GM21825 (cell line): Measurements from ENCODE around the gene PTPN20.
A peak's percentile ranks its signal among the peaks of the same experiment; 100 is the strongest.
"Not testable (repeated sequence)": the region's sequence is repeated elsewhere in the genome, so short reads cannot be mapped to it uniquely, and the experiment has no call there.

Experiments used
- ATAC-seq: cut with Tn5 transposase; IDR thresholded peaks from one replicate; pipeline ENCODE4 v1.9.1; 2021; ENCODE audit warnings: mild to moderate bottlenecking, moderate library complexity; ENCODE audit not compliant: unreplicated experiment

The PTPN20 gene, protein sequence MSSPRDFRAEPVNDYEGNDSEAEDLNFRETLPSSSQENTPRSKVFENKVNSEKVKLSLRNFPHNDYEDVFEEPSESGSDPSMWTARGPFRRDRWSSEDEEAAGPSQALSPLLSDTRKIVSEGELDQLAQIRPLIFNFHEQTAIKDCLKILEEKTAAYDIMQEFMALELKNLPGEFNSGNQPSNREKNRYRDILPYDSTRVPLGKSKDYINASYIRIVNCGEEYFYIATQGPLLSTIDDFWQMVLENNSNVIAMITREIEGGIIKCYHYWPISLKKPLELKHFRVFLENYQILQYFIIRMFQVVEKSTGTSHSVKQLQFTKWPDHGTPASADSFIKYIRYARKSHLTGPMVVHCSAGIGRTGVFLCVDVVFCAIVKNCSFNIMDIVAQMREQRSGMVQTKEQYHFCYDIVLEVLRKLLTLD

GRCh38 chr10:46911144-46911876 lies at the start of gene PTPN20:
TSS of gene PTPN20 (plus strand) at chr10:46911428. CDS start at chr10:46932500, 21,072 bp downstream.
- peak; percentile 55 for ATAC-seq

DNA sequence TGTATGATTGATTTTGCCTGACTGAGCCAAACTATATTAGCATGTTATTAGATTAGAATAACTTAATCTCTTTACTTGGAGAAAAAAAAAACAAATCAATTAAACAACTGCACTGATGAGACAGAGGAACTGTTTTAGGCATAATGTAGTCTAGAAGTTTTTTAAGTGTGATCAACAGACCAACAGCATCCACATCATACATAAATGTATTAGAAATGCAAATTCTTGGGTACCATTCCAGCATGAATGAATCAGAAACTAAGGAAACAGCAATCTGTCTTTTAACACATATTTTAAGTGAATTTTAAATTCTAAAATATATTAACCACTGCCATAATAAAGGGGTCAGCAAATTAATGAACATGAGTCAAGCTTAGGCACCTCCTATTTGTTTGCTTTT lies 41.5 kb upstream of the PTPN20 start:
- ATAC-seq, result not testable (repeated sequence)

DNA sequence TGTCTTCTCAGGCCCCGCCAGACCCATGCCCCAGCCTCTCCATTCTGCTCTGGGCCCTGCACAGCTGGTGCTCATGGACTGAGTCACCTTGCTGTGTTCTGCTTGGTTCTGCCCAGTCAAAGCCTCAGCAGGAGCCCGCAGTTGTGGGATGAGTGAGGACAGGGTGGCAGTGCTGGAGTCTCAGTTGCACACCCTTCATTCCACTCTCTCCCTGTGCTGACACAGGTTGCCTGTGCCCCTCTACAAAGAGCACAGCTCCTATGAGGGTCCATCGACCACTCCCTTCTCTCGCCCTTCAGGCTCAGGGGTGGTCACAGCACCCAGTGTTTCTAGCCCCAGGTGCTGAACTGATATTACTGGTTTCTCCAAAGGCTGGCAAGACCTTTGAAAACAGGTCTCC lies 39.6 kb upstream of the PTPN20 start:
- ATAC-seq, result not testable (repeated sequence)

- not testable (repeated sequence) for ATAC-seq
Observed at GRCh38 chr10:46875304-46875703, 35.9 kb upstream of the PTPN20 start.

- ATAC-seq, result not testable (repeated sequence)
Observed at GRCh38 chr10:46876773-46877172, 34.5 kb upstream of the PTPN20 start.

DNA sequence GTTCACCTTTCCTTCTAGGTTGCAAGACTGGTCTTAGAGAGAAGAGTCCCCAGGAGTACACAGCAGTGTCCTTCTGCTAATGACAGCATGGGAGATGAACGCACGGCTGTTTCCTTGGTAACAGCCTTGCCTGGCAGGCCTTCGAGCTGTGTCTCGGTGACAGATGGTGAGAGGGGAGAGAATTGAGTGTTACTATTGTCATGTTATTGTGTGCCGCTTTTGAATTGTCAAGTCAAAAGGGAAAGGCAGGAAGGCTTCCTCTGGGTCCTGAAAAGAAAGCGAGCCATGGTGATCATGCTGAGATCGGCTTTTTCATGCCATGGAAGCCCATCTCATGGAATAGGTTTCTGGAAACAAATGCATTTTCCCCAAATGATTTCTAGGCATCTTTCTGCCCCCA lies 32.5 kb upstream of the PTPN20 start:
- not testable (repeated sequence) for ATAC-seq

DNA sequence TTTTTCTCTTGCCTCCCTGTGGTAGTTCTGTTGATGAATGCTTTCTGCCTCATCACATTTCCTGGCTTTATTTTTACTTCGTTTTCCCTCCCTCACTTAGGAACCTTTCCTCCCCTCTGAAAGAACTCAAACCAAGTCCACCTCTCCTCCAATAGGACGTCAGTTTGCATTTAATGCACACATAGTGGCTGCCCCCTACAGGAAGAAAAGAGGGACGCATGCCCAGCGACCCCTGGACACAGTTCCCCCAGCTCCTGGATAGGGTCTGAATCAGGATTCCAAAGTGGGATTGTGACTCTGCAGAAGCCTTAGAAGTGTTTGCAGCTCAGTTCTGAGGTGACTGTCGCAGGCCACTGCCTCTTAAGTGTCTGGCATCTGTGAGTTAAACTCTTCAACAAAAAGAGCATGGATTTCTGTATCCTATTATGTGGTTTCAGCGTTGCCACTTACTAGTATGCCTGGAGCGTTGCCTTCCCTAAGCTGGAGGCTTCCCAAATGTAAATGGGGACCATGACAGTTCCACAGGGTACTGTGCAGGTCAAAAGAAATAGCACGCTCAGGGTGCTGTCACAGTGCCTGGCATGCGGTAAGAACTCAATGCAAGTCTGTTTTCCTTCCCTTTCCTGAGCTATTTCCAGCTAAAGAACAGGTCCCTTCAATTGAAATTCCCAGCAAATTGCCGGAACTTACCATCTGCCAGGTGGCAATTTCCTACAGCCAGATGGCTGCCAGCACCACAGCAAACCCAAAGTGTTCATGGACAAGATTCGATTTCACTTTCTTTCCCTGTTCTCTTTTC lies 20.2 kb upstream of the PTPN20 start:
- not testable (repeated sequence) for ATAC-seq

DNA sequence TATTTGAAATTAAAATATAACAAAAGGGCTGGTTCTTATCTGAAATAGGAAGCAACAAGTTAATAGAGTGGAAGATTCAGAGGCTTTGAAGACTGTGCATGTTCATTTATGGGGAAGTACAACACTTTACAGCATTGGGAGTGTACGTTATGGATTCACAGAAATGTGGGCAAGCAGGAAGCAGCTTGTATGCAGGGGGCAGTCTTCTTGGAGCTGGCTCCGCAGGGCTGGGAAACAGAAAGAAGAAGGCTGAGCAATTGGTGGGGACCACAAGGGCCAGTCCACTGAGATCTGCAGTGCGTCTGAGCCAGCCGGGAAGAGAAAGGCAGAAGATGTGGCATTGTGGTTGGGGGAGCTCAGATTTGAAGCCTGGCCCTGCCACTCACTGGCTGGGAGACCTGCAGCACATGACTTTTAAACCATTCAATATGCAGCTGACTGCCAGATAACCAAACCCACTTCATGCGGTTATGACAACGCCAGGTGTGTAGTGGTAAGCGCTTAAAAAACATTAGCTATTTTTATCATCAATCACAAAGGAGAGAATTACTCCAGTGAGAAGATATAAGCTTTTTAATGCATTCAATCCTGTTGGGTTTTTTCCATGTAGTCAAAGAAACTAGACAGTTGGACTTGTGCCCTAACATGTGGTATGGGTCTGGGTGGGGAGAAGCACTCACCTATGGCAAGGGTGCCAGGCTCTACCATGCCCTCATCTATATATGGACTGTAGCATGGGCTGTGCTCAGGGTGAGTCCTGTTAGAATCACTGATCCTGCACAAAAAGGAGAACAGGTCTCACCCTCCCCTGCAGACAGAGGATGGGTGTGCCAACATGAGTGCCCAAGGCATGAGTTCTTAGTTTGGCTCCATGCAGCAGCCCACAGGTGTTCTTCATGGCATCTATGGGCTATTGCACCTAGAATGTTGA lies 14.2 kb upstream of the PTPN20 start:
- not testable (repeated sequence) for ATAC-seq

DNA sequence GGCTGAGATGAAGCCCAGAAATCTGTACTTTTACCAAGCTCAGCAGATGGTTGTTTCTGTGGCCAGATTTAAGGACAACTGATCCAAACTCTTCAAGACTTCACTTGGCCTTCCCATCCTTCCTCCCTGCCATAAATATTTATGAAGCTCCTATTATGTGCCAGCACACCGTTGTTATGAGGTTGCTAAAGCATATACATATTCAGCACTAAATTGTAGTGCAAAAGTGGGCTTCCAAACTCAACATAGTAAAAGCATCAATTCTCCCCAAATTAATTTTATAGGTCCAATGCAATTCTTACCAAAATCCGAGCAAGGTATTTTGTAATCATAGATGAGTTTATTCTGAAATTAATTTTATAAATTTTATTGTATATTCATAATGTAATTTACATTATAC lies 10.0 kb upstream of the PTPN20 start:
- not testable (repeated sequence) for ATAC-seq

- ATAC-seq, result not testable (repeated sequence)
Observed at GRCh38 chr10:46903874-46904273, 7.4 kb upstream of the PTPN20 start.

DNA sequence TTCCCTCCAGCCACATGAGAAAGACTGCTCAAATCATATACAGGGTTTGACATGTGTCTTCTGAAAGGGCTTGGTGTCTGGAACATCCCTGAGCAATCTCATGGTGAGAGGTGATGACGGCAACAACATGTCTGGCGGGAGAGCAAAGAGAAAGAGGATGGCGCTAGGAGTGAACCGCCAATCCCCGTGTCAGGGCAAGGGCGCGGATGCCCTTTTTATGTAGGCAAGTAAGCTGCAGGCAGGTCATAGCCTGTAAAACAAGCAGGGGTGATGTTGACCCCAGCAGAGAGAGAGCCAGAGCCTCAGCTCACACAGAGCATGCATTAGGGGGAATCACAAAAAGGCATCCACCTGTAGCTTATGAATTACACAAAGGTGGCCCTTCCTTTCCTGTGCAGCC lies 4.9 kb upstream of the PTPN20 start:
- ATAC-seq, result not testable (repeated sequence)

- not testable (repeated sequence) for ATAC-seq
Observed at GRCh38 chr10:46907185-46908117, 3.8 kb upstream of the PTPN20 start.

GRCh38 chr10:46922498-46922897 lies 11.3 kb downstream of the PTPN20 start:
- not testable (repeated sequence) for ATAC-seq

DNA sequence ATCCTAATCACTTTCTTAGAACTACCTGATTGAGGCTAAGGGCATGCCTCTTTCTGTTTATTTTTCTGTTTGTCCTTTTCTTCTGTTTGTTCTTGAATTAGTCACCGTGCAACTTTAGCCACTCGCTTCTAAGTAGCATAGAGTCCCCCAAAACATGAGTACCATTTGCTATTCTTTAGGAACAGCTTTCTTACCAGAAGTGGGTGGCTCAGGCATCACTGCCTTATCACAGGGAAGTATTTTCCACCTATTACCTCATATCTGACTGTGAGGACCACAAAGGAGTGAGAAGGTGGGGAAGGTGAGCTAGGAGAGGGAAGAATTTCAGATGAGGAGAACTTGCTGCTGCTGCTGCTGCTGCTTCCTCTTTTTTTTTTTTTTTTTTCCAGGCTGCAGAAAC lies 13.9 kb downstream of the PTPN20 start:
- ATAC-seq, result not testable (repeated sequence)

GRCh38 chr10:46925853-46926252 lies 14.6 kb downstream of the PTPN20 start:
- ATAC-seq, result not testable (repeated sequence)

DNA sequence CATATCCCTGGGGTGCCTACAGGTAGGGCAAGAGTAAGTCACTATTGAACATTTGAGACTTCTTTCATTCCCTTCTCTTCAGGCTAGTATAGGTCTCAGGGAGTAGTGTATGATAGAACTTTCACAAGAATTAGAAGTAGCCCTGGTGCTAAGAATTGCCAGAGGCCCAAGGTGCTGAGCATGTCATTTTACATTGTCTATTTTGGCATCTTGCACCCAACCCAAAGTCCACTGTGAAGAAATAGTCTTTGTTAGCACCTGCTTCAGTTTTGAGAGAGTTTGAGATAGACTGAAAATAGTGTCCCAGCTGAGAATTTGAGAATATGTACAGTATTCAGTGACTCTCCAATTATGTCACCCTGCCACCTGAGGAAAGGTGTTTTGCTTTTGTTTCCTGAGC lies 17.6 kb downstream of the PTPN20 start:
- ATAC-seq, result not testable (repeated sequence)

DNA sequence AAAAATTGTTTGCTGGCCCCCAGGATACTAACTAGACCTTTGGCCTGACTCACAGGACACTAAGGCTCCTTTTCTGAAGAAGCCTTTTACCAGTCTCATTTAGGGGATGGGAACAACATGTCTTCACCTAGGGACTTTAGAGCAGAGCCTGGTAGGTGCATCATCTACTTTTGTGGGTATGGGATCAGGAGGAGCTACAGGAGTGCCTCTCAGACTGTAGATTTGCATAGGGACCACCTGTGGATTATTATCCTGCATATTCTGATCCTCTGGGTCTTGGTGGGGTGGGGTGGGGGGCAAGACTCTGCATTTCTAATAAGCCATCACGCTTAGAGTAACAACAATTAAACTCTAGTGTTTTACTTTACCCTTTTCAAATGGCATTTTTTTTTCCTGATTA lies 21.2 kb downstream of the PTPN20 start:
- not testable (repeated sequence) for ATAC-seq

DNA sequence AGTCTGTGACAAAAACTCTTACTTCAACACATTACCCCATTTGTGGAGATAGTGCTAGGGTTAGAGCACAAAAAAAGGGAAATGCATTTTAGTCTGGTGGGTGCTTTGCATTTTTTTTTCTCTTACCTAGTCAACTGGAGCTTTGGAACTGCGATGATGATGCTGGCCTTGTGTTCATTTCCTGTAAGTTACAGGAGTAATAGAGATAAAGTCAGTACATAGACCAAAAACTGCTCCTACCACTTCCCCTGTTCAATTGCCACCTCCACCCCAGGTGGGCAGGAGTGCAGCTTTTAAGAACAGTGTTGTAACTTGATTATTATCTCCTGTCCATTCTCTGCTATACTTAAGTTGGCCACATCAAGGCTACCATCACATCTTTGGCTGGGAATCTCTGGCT lies 29.9 kb downstream of the PTPN20 start:
- ATAC-seq, result not testable (repeated sequence)
